Glutamatergic neuron (in vitro differentiated cells): ENCODE results near the gene PHLDB2. TPM values are rescaled to one million over a fixed set of nuclear protein-coding genes. Genes with fewer than 3 reads are reported as not detected.

Experiments
- DNase-seq: peaks from one replicate; pipeline ENCODE4 v3.0.0; 2022
- H3K27ac Mint-ChIP-seq: one replicate; pipeline ENCODE4 v1.8.0; 2020; ENCODE audit warnings: mild to moderate bottlenecking, mixed read lengths, inconsistent platforms; ENCODE audit not compliant: unreplicated experiment
- H3K27me3 Mint-ChIP-seq: one replicate; pipeline ENCODE4 v1.8.0; 2020; ENCODE audit warnings: mild to moderate bottlenecking, moderate library complexity, mixed read lengths, inconsistent platforms; ENCODE audit not compliant: unreplicated experiment
- H3K36me3 Mint-ChIP-seq: one replicate; pipeline ENCODE4 v1.8.0; 2020; ENCODE audit warnings: mild to moderate bottlenecking, mixed read lengths, inconsistent platforms; ENCODE audit not compliant: unreplicated experiment
- H3K4me1 Mint-ChIP-seq: one replicate; pipeline ENCODE4 v1.8.0; 2020; ENCODE audit warnings: mild to moderate bottlenecking, low read depth, mixed read lengths, inconsistent platforms; ENCODE audit not compliant: unreplicated experiment
- H3K4me3 Mint-ChIP-seq: one replicate; pipeline ENCODE4 v1.8.0; 2020; ENCODE audit warnings: mild to moderate bottlenecking, mixed read lengths, inconsistent platforms; ENCODE audit not compliant: unreplicated experiment
- H3K9me3 Mint-ChIP-seq: one replicate; pipeline ENCODE4 v1.8.0; 2020; ENCODE audit warnings: mild to moderate bottlenecking, moderate library complexity, mixed read lengths, inconsistent platforms; ENCODE audit not compliant: unreplicated experiment
- CTCF ChIP-seq: fragments of 200-600 bp; sonication (generic); IDR thresholded peaks from one replicate; pipeline ENCODE4 v1.5.0; 2021; ENCODE audit not compliant: partially characterized antibody, unreplicated experiment
- total RNA-seq: library from RNA; stranded (reverse); fragmentation: NEBNext Ultra II Directional; extraction: Animal tissue kit (Norgen Biotek cat#: 25700); gene quantifications from one replicate; pipeline ENCODE4 v1.2.1, GENCODE V29; 2021; ENCODE audit not compliant: unreplicated experiment

Gene PHLDB2
- total RNA-seq, 1 donor from 2014 or later = 18.7 TPM

GRCh38 chr3:111928613-111929012 is 69.5 kb downstream of the PHLDB2 start:
- H3K27ac Mint-ChIP-seq = no peak overlapping the region
- H3K4me1 Mint-ChIP-seq = peaks cover 4% of the 10 kb centered on the region

GRCh38 chr3:111929484-111929883 is 70.4 kb downstream of the PHLDB2 start:
- H3K9me3 Mint-ChIP-seq = no peaks in the 10 kb centered on the region
- H3K27ac Mint-ChIP-seq = no peak overlapping the region
- peaks cover 4% of the 10 kb centered on the region for H3K4me1 Mint-ChIP-seq
- no peak for TF ChIP-seq CTCF
- H3K4me3 Mint-ChIP-seq = no peak overlapping the region
- H3K36me3 Mint-ChIP-seq = no peaks in the 10 kb centered on the region
- H3K27me3 Mint-ChIP-seq = no peaks in the 10 kb centered on the region
- no peak for DNase-seq

More at GRCh38 chr3:111928613-111929012, 69.5 kb downstream of the PHLDB2 start:
- no peak for DNase-seq
- Mint-ChIP-seq H3K27me3 (no peaks in the 10 kb centered on the region), H3K36me3 (no peaks in the 10 kb centered on the region), H3K9me3 (no peaks in the 10 kb centered on the region), H3K4me3 (no peak overlapping the region)
- no peak for TF ChIP-seq CTCF

DNA sequence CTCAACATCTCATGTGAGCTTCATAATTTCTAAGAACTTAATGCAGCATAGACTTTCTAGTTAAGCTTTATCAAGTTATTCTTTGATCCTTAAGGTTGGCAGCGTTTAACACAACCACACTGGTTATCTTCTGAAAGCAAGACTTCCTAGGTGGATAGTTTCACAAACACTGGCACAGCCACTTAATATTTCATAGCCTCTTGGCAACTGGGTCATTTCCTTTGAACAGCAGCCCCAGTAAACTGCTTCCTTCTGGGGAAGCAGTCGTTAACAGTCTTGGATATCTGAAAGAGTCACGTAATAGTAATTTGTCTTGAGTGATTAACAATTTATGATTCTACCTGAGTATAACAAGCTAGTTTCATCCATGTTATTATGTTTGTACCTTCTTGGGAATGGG is 73.9 kb downstream of the PHLDB2 start:
- Mint-ChIP-seq H3K36me3 (no peaks in the 10 kb centered on the region), H3K9me3 (no peaks in the 10 kb centered on the region), H3K27me3 (no peaks in the 10 kb centered on the region)

DNA sequence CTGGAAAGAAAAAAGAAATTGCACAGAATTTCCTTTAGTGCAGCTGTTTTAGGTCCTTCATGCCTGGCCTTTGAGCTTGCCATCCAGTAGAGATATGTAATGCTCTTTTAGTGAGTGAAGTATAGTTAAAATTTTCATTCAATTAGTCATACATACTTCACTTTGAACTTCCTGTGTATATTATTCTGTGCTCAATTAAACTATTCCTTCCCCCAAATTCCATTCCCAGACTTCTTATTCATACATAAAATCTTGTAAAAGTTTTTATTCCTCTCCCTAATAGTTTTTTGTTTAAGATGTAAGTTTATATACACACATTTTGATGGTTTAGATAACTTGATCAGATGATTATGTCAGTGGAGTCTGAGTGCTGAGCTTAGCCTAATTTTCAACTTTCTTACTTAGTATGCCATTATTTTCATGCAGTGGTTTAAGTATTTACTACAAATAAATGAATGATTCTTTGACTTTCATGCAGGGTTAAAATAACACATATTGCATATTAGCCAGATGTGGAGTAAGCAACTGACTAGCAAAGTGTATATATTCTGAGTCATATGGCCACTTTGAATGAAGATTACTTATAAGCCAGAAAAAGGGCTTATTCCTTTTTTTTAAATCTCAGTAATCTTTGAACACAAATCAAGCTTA is 77.3 kb downstream of the PHLDB2 start:
- no peak for DNase-seq
- no peak for TF ChIP-seq CTCF
- Mint-ChIP-seq H3K4me1 (no peaks in the 10 kb centered on the region), H3K36me3 (no peaks in the 10 kb centered on the region), H3K27me3 (no peaks in the 10 kb centered on the region), H3K27ac (no peak overlapping the region), H3K4me3 (no peak overlapping the region), H3K9me3 (no peaks in the 10 kb centered on the region)

More for the DNA sequence above, 73.9 kb downstream of the PHLDB2 start:
- no peaks in the 10 kb centered on the region for H3K4me1 Mint-ChIP-seq
- DNase-seq = no peak
- no peak overlapping the region for H3K27ac Mint-ChIP-seq
- TF ChIP-seq CTCF = no peak
- no peak overlapping the region for H3K4me3 Mint-ChIP-seq

- H3K36me3 Mint-ChIP-seq = no peaks in the 10 kb centered on the region
- no peak for TF ChIP-seq CTCF
- H3K4me1 Mint-ChIP-seq = no peaks in the 10 kb centered on the region
- no peak overlapping the region for H3K4me3 Mint-ChIP-seq
- no peak for DNase-seq
- H3K27ac Mint-ChIP-seq = no peak overlapping the region
- no peaks in the 10 kb centered on the region for H3K9me3 Mint-ChIP-seq
- no peaks in the 10 kb centered on the region for H3K27me3 Mint-ChIP-seq
Measured at GRCh38 chr3:111936967-111937366, 77.9 kb downstream of the PHLDB2 start.
